NCI-H82 (cell line): ENCODE data around the gene SRR.

Source experiments
- DNase-seq: peaks from one replicate; lab custom pipeline; 2025; lab: John Stamatoyannopoulos, UW

The SRR gene

DNA sequence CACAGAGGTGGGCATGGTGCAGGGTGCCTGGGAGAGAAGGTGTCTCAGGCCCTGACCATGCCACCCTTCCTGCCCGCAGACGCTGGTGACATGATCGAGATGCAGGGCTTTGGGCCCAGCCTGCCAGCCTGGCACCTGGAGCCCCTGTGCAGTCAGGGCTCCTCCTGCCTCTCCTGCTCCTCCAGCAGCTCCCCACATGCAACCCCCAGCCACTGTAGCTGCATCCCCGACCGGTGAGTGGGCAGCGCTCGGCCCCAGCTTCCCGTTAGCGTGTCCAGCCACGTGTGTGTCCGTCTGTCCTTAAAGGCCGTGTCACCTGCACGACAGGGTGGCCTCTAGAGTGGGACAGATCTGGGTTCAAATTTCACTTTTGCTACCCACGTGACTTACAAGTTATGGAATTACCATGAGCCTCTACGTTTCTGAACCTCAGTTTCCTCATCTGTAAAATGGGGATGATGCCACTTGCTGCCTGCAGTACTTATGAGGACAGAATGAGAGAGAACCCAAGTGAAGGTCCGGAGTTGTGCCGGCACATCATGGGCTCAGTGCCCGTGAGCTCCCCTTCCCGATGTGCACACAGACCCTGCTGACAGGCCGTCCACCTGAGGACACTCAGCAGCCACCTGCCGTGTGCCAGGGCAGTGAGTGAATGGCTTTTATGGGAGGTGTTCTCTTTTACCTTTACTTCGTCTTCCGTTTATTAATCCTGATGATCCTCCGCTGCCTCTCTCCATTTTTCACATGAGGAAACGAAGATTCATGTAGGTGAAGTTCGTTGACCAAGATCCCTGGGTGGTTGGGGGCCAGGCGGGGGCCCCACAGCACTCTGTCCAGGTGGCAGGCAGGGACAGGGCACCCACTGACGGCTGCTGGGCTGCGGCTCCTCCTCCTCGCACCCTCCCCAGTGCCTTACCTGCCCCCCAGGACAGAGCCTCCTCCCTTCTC is 67.7 kb downstream of the SRR start:
- DNase-seq = no peak

DNA sequence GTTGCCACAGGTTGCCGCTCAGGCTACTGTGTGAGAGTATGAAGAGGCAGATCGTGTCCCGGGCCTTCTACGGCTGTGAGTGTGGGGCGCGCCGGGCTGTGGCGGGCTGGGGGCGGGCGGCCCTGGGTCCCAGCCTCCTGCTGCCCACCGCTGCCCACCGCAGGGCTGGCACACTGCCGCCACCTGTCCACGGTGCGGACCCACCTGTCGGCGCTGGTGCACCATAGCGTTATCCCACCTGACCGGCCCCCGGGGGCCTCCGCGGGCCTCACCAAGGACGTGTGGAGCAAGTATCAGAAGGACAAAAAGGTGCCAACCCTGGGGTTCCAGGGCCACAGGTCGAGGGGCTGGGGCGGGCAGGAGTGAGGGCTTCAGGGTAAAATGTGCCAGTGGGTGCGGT is 68.4 kb downstream of the SRR start:
- DNase-seq = no peak

DNA sequence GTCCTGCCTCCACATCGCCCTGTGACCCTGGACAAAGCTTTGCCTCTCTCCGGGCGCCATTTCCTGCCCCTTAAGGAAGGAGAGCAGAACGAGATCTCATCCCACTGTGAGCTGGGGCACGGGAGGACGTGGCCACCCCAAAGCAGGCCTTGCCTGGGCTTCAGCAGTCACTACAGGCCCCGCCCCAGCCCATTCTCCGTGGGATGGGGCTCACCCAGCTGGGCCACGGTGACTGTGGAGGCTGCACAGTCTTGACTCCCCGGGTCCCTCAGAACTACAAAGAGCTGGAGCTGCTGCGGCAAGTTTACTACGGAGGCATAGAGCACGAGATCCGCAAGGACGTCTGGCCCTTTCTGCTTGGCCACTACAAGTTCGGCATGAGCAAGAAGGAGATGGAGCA is 68.9 kb downstream of the SRR start:
- DNase-seq = no peak

DNA sequence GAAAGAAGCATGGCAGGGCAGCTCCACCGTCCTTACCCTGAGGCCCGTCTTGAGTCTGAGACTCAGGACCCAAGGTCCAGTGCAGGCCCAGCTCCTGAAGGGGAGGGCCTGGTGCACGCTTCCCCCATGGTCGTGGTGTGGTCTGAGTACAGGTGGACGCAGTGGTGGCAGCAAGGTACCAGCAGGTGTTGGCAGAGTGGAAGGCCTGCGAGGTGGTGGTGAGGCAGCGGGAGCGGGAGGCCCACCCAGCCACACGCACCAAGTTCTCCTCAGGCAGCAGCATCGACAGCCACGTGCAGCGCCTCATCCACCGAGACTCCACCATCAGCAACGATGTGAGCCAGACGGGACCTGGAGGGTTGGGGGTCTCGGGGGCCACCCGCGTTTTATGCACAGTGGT is 69.4 kb downstream of the SRR start:
- no peak for DNase-seq
